A673 (cell line): ENCODE data around the gene PBX1. TPM values are rescaled to one million over a fixed set of nuclear protein-coding genes. Genes with fewer than 3 reads are reported as not detected.

Experiments used
- BruUV-seq: library from RNA; stranded (reverse); fragments of 400-500 nt; replicated peaks from 2 replicates; lab custom pipeline; 2021; lab: Mats Ljungman, UMichigan
- CTCF ChIA-PET: fragments of 300-600 bp; sonication (Branson Sonifier 250); formaldehyde crosslinking; loops from one replicate; lab custom pipeline; 2022; ENCODE audit warnings: antibody characterized with exemption; lab: Charles Lee
- POLR2A ChIA-PET: fragments of 300-600 bp; sonication (Branson Sonifier 250); formaldehyde crosslinking; loops from one replicate; lab custom pipeline; 2022; ENCODE audit warnings: antibody characterized with exemption; ENCODE audit not compliant: low non-redundant PET; lab: Charles Lee
- DNase-seq: peaks from one replicate; pipeline ENCODE4 v3.0.0-alpha.2; 2015; ENCODE audit warnings: low spot score
- H3K27ac ChIP-seq: fragments of 200-600 bp; sonication (generic); 2 replicates; pipeline ENCODE4 v1.5.1; 2016; ENCODE audit warnings: mixed run types, low read depth, mild to moderate bottlenecking, mixed read lengths, antibody characterized with exemption, low read length; ENCODE audit not compliant: poor library complexity, severe bottlenecking
- H3K27me3 ChIP-seq: fragments of 200-600 bp; sonication (generic); replicated peaks from 2 replicates; pipeline ENCODE4 v1.6.1; 2017; ENCODE audit warnings: mixed run types, low read depth, mild to moderate bottlenecking, mixed read lengths, antibody characterized with exemption, low read length; ENCODE audit not compliant: insufficient read depth, poor library complexity
- H3K36me3 ChIP-seq: fragments of 200-600 bp; sonication (generic); 2 replicates; pipeline ENCODE4 v1.6.1; 2016; ENCODE audit warnings: mixed run types, mild to moderate bottlenecking, mixed read lengths, antibody characterized with exemption, low read length; ENCODE audit not compliant: insufficient read depth, poor library complexity, severe bottlenecking
- H3K4me1 ChIP-seq: fragments of 200-600 bp; sonication (generic); 2 replicates; pipeline ENCODE4 v1.6.1; 2017; ENCODE audit warnings: mixed run types, mild to moderate bottlenecking, mixed read lengths, antibody characterized with exemption, low read length; ENCODE audit not compliant: insufficient read depth, poor library complexity, severe bottlenecking
- H3K4me3 ChIP-seq: fragments of 200-600 bp; sonication (generic); 2 replicates; pipeline ENCODE4 v1.5.1; 2016; ENCODE audit warnings: low read depth, mixed run types, mild to moderate bottlenecking, mixed read lengths, low read length; ENCODE audit not compliant: poor library complexity, severe bottlenecking
- H3K9me3 ChIP-seq: fragments of 200-600 bp; sonication (generic); 2 replicates; pipeline ENCODE4 v1.6.1; 2016; ENCODE audit warnings: mixed run types, low read depth, mild to moderate bottlenecking, mixed read lengths, antibody characterized with exemption, low read length; ENCODE audit not compliant: poor library complexity, severe bottlenecking
- EZH2 ChIP-seq: fragments of 200-600 bp; sonication (generic); IDR thresholded peaks from 2 replicates; pipeline ENCODE4 v1.6.1; 2017; ENCODE audit warnings: borderline replicate concordance, low read depth, mild to moderate bottlenecking, mixed read lengths, antibody characterized with exemption, low read length; ENCODE audit not compliant: poor library complexity, severe bottlenecking
- intact Hi-C: fragments of 100-400 bp; cut with micrococcal nuclease; formaldehyde crosslinking; loops from one replicate; pipeline ENCODE4 v1.10.0; 2022; ENCODE audit not compliant: unreplicated experiment
- total RNA-seq: library from RNA; stranded (reverse); gene quantifications from 2 replicates; pipeline ENCODE4 v1.2.3, GENCODE V29; 2021
- TF ChIP-seq, protein P1 (sequence below): fragments of 300-800, 200-600 bp; sonication (generic); conservative IDR thresholded peaks from 2 replicates; pipeline ENCODE4 v1.5.1; 2017; ENCODE audit warnings: low read depth, mild to moderate bottlenecking, antibody characterized with exemption, low read length, moderate library complexity, mixed read lengths

Gene PBX1
- total RNA-seq, 1 experiment from 2014 or later = 51.5 TPM

GRCh38 chr1:164693564-164694359 is 134.8 kb downstream of the PBX1 start:
- BruUV-seq = no TSS peak
- no peak overlapping the region for H3K27ac ChIP-seq
- ChIA-PET POLR2A (no interaction called here), CTCF (no interaction called here)
- DNase-seq = no peak
- no peak overlapping the region for H3K4me3 ChIP-seq
- H3K4me1 ChIP-seq = peaks cover 4% of the 10 kb centered on the region
- no peaks in the 10 kb centered on the region for H3K9me3 ChIP-seq
- TF ChIP-seq EZH2 = no peak
- TF ChIP-seq, protein P1, sequence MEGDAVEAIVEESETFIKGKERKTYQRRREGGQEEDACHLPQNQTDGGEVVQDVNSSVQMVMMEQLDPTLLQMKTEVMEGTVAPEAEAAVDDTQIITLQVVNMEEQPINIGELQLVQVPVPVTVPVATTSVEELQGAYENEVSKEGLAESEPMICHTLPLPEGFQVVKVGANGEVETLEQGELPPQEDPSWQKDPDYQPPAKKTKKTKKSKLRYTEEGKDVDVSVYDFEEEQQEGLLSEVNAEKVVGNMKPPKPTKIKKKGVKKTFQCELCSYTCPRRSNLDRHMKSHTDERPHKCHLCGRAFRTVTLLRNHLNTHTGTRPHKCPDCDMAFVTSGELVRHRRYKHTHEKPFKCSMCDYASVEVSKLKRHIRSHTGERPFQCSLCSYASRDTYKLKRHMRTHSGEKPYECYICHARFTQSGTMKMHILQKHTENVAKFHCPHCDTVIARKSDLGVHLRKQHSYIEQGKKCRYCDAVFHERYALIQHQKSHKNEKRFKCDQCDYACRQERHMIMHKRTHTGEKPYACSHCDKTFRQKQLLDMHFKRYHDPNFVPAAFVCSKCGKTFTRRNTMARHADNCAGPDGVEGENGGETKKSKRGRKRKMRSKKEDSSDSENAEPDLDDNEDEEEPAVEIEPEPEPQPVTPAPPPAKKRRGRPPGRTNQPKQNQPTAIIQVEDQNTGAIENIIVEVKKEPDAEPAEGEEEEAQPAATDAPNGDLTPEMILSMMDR = no peak
- no peaks in the 10 kb centered on the region for H3K36me3 ChIP-seq
- no peaks in the 10 kb centered on the region for H3K27me3 ChIP-seq
- intact Hi-C loops = no loop called here

GRCh38 chr1:164694505-164694904 is 135.5 kb downstream of the PBX1 start:
- Histone ChIP-seq H3K27ac (no peak overlapping the region), H3K4me3 (no peak overlapping the region), H3K36me3 (no peaks in the 10 kb centered on the region), H3K9me3 (no peaks in the 10 kb centered on the region), H3K27me3 (no peaks in the 10 kb centered on the region), H3K4me1 (peaks cover 4% of the 10 kb centered on the region)
- intact Hi-C loops = no loop called here
- DNase-seq = no peak
- BruUV-seq = no TSS peak
- POLR2A ChIA-PET = no interaction called here
- CTCF ChIA-PET = no interaction called here
- TF ChIP-seq, protein P1 = no peak
- no peak for TF ChIP-seq EZH2

DNA sequence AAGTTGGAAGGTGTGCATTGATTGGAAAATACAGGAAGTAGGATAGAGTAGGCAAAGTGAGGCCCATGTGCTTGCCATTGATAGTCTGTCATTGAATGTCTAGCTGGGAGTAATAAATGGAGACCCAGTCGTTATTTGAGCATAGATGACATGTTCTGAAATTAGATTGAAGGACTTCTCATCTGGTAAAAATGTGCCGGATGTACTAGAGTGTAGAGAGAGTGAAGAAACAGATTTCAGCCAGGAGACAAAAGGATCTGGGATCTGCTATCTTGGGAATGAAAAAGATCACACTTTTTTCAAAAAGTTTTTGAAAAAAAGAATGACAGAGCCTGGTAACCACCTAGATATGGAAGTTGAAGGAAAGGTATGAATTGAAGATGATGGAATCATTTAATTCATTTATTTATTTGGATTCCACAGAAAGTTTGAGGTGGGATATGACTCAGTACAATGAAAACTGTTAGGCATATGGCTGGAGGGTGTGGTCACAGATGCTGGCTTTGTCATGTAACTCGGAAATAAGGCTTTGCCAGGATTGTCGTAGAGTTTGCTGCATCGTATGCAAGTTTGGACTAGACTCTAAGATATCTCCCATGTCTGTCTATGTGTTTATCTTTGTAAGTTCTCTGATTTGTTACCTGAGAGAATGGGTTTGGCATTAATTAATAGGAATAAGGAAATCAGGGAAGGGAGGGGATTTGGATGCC is 137.1 kb downstream of the PBX1 start:
- BruUV-seq = no TSS peak
- no peak overlapping the region for H3K27ac ChIP-seq
- DNase-seq = no peak
- CTCF ChIA-PET = no interaction called here
- H3K4me3 ChIP-seq = no peak overlapping the region
- no peaks in the 10 kb centered on the region for H3K36me3 ChIP-seq
- intact Hi-C loops = no loop called here
- TF ChIP-seq, protein P1 = no peak
- no peak for TF ChIP-seq EZH2
- POLR2A ChIA-PET = no interaction called here
- no peaks in the 10 kb centered on the region for H3K27me3 ChIP-seq
- no peaks in the 10 kb centered on the region for H3K9me3 ChIP-seq
- no peaks in the 10 kb centered on the region for H3K4me1 ChIP-seq
